DND-41 (cell line): ENCODE data around the gene STXBP6.

Experiments
- ATAC-seq: fragments of 200-7000 bp; cut with Tn5 transposase; 3 replicates; pipeline ENCODE4 v1.9.1; 2021; ENCODE audit warnings: low read depth; ENCODE audit not compliant: insufficient read depth
- DNase-seq: peaks from one replicate; pipeline ENCODE4 v3.0.0-alpha.2; 2020
- H2AFZ ChIP-seq: 2 replicates; pipeline ENCODE4 v1.6.0; 2012; ENCODE audit warnings: low read depth, low read length
- H3K27ac ChIP-seq: 2 replicates; pipeline ENCODE4 v1.5.1; 2012; ENCODE audit warnings: low read length, inconsistent platforms
- H3K27me3 ChIP-seq: fragments of 200-600 bp; sonication (generic); 2 replicates; pipeline ENCODE4 v1.6.0; 2012; ENCODE audit warnings: low read length, mild to moderate bottlenecking, inconsistent platforms; ENCODE audit not compliant: insufficient read depth, poor library complexity
- H3K36me3 ChIP-seq: 2 replicates; pipeline ENCODE4 v1.5.1; 2012; ENCODE audit warnings: low read length, inconsistent platforms; ENCODE audit not compliant: insufficient read depth
- H3K4me1 ChIP-seq: 2 replicates; pipeline ENCODE4 v1.5.1; 2012; ENCODE audit warnings: mild to moderate bottlenecking, low read length; ENCODE audit not compliant: insufficient read depth
- H3K4me2 ChIP-seq: 2 replicates; pipeline ENCODE4 v1.6.0; 2012; ENCODE audit warnings: mild to moderate bottlenecking, moderate library complexity, low read length, inconsistent platforms; ENCODE audit not compliant: insufficient read depth
- H3K4me3 ChIP-seq, 2 experiments: fragments of 200-600 bp in 1 of 2; shearing (Covaris generic) in 1 of 2; 2 replicates each; pipeline ENCODE4 v1.5.1; 2012 to 2016; ENCODE audit warnings: inconsistent platforms in 2 of 2, low read length in 2 of 2, mild to moderate bottlenecking in 2 of 2, low read depth in 1 of 2, moderate library complexity in 1 of 2
- H3K79me2 ChIP-seq: 2 replicates; pipeline ENCODE4 v1.6.0; 2012; ENCODE audit warnings: low read length, inconsistent platforms; ENCODE audit not compliant: insufficient read depth
- H3K9ac ChIP-seq: 2 replicates; pipeline ENCODE4 v1.6.0; 2012; ENCODE audit warnings: low read depth, mild to moderate bottlenecking, inconsistent platforms, low read length, moderate library complexity
- H3K9me3 ChIP-seq: 2 replicates; pipeline ENCODE4 v1.5.1; 2012; ENCODE audit warnings: low read length, moderate library complexity, mild to moderate bottlenecking, inconsistent platforms; ENCODE audit not compliant: insufficient read depth, severe bottlenecking
- H4K20me1 ChIP-seq: 2 replicates; pipeline ENCODE4 v1.6.0; 2012; ENCODE audit warnings: low read length; ENCODE audit not compliant: insufficient read depth
- EZH2 ChIP-seq: IDR thresholded peaks from 3 replicates; pipeline ENCODE4 v1.6.1; 2012; ENCODE audit warnings: borderline replicate concordance, low read depth, mild to moderate bottlenecking, moderate library complexity, low read length, inconsistent platforms; ENCODE audit not compliant: severe bottlenecking
- TF ChIP-seq, protein P1 (sequence below): IDR thresholded peaks from 2 replicates; pipeline ENCODE4 v1.5.1; 2012; ENCODE audit warnings: borderline replicate concordance, low read length, moderate library complexity, mild to moderate bottlenecking; ENCODE audit not compliant: poor library complexity, severe bottlenecking; ENCODE audit errors: extremely low read depth

The STXBP6 gene

DNA sequence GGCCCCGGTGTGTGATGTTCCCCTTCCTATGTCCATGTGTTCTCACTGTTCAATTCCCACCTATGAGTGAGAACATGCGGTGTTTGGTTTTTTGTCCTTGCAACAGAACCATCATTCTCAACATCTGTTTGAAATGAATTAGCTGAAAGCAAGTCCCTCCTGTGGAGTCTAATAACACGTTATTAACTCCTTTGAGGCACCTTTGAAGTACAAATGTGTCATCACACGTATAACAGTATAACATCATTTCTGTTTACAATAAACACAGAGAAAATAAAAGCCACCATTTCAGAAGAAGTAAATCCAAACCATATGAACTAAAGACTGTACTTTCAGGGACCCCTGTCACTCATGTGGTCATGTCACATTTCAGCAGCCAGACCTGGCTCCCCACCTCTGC is 198.5 kb downstream of the STXBP6 start:
- ATAC-seq (no peak), DNase-seq (no peak)
- no peak overlapping the region for H3K9ac ChIP-seq
- TF ChIP-seq EZH2, result no peak
- TF ChIP-seq, protein P1, sequence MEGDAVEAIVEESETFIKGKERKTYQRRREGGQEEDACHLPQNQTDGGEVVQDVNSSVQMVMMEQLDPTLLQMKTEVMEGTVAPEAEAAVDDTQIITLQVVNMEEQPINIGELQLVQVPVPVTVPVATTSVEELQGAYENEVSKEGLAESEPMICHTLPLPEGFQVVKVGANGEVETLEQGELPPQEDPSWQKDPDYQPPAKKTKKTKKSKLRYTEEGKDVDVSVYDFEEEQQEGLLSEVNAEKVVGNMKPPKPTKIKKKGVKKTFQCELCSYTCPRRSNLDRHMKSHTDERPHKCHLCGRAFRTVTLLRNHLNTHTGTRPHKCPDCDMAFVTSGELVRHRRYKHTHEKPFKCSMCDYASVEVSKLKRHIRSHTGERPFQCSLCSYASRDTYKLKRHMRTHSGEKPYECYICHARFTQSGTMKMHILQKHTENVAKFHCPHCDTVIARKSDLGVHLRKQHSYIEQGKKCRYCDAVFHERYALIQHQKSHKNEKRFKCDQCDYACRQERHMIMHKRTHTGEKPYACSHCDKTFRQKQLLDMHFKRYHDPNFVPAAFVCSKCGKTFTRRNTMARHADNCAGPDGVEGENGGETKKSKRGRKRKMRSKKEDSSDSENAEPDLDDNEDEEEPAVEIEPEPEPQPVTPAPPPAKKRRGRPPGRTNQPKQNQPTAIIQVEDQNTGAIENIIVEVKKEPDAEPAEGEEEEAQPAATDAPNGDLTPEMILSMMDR, result no peak
- H3K4me1 ChIP-seq, result no peaks in the 10 kb centered on the region
- no peaks in the 10 kb centered on the region for H3K27me3 ChIP-seq
- H3K4me2 ChIP-seq, result no peak overlapping the region
- no peak overlapping the region for H2AFZ ChIP-seq
- no peaks in the 10 kb centered on the region for H3K9me3 ChIP-seq
- no peaks in the 10 kb centered on the region for H3K36me3 ChIP-seq
- H4K20me1 ChIP-seq, result no peaks in the 10 kb centered on the region
- H3K4me3 ChIP-seq, result no peak overlapping the region
- H3K27ac ChIP-seq, result no peak overlapping the region
- no peaks in the 10 kb centered on the region for H3K79me2 ChIP-seq

DNA sequence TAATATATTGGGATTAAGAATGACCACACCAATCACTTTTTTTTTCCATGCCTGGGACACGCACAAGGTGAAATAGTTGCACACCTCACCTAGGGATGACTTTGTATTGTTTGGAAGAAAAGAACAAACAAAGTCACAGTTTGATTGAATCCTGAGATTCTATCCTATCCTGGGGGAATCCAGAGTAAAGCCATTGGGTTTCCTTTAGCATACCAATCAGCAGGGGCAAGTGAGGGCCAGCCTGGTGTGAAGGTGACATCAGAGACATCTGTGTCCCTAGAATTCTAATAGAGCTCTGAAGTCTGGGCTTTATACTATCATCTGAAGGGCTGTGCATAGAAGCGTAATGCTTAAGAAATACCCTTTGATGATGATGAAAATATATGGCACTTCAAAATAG is 199.9 kb downstream of the STXBP6 start:
- no peak for DNase-seq
- H2AFZ ChIP-seq, result no peak overlapping the region
- no peak for ATAC-seq
- H3K27ac ChIP-seq, result no peak overlapping the region
- H3K9ac ChIP-seq, result no peak overlapping the region
- no peaks in the 10 kb centered on the region for H3K27me3 ChIP-seq
- H4K20me1 ChIP-seq, result no peaks in the 10 kb centered on the region
- no peak overlapping the region for H3K4me2 ChIP-seq
- no peaks in the 10 kb centered on the region for H3K79me2 ChIP-seq
- no peaks in the 10 kb centered on the region for H3K36me3 ChIP-seq
- H3K4me3 ChIP-seq, result no peak overlapping the region
- H3K4me1 ChIP-seq, result no peaks in the 10 kb centered on the region
- TF ChIP-seq EZH2, result no peak
- TF ChIP-seq, protein P1, result no peak
- no peaks in the 10 kb centered on the region for H3K9me3 ChIP-seq

DNA sequence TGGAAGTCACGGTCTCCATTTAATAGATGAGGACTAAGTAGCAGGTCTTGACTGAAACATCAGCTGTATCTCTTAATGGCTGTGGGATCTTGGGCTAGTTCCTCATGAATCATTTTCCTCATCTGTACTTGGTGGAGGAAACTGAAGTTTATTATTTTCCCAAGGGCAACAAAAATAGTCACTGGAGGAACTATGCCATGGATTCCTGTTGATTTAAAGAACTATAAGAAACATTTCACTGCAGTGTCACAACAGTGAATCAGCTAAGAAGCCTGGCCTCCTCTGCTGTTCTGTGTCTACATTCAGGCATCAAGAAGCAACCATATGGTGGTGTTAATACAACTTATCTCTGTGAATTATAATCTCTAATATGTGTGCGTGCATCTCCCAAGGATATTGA is 200.5 kb downstream of the STXBP6 start:
- H3K4me2 ChIP-seq, result no peak overlapping the region

More for the DNA sequence above, 200.5 kb downstream of the STXBP6 start:
- DNase-seq (no peak), ATAC-seq (no peak)
- no peaks in the 10 kb centered on the region for H3K27me3 ChIP-seq
- no peak overlapping the region for H3K9ac ChIP-seq
- H3K79me2 ChIP-seq, result no peaks in the 10 kb centered on the region
- TF ChIP-seq, protein P1, result no peak
- no peak overlapping the region for H3K27ac ChIP-seq
- no peak overlapping the region for H3K4me3 ChIP-seq
- no peak overlapping the region for H2AFZ ChIP-seq
- H4K20me1 ChIP-seq, result no peaks in the 10 kb centered on the region
- no peaks in the 10 kb centered on the region for H3K36me3 ChIP-seq
- H3K4me1 ChIP-seq, result no peaks in the 10 kb centered on the region
- H3K9me3 ChIP-seq, result no peaks in the 10 kb centered on the region
